Osteocyte (in vitro differentiated cells): Measurements from ENCODE around the gene EXOC4. TPM values are rescaled to one million over a fixed set of nuclear protein-coding genes. Genes with fewer than 3 reads are reported as not detected.

ENCODE experiments used
- DNase-seq: peaks from one replicate; pipeline ENCODE4 v3.0.0; 2021; ENCODE audit warnings: mixed read lengths; ENCODE audit not compliant: unreplicated experiment; ENCODE audit errors: extremely low spot score
- H3K27ac Mint-ChIP-seq: one replicate; pipeline ENCODE4 v1.8.0; 2021; ENCODE audit warnings: mild to moderate bottlenecking, mixed read lengths; ENCODE audit not compliant: unreplicated experiment
- H3K27me3 Mint-ChIP-seq: one replicate; pipeline ENCODE4 v1.8.0; 2021; ENCODE audit warnings: mixed read lengths; ENCODE audit not compliant: unreplicated experiment
- H3K36me3 Mint-ChIP-seq: one replicate; pipeline ENCODE4 v1.8.0; 2021; ENCODE audit warnings: mixed read lengths; ENCODE audit not compliant: unreplicated experiment
- H3K4me1 Mint-ChIP-seq: one replicate; pipeline ENCODE4 v1.8.0; 2021; ENCODE audit warnings: mixed read lengths; ENCODE audit not compliant: unreplicated experiment
- H3K4me3 Mint-ChIP-seq: one replicate; pipeline ENCODE4 v1.8.0; 2021; ENCODE audit warnings: mild to moderate bottlenecking, moderate library complexity, mixed read lengths; ENCODE audit not compliant: unreplicated experiment
- H3K9me3 Mint-ChIP-seq: one replicate; pipeline ENCODE4 v1.8.0; 2021; ENCODE audit warnings: mixed read lengths; ENCODE audit not compliant: unreplicated experiment
- total RNA-seq: library from RNA; stranded (reverse); gene quantifications from 2 replicates; pipeline ENCODE4 v1.2.1, GENCODE V29; 2021
- TF ChIP-seq, protein P1 (sequence below): fragments of 200-600 bp; sonication (generic); IDR thresholded peaks from 2 replicates; pipeline ENCODE4 v1.5.0; 2021; ENCODE audit warnings: antibody characterized with exemption, mild to moderate bottlenecking, moderate library complexity

The EXOC4 gene
- total RNA-seq, 1 donor from 2014 or later: 99.9 TPM

DNA sequence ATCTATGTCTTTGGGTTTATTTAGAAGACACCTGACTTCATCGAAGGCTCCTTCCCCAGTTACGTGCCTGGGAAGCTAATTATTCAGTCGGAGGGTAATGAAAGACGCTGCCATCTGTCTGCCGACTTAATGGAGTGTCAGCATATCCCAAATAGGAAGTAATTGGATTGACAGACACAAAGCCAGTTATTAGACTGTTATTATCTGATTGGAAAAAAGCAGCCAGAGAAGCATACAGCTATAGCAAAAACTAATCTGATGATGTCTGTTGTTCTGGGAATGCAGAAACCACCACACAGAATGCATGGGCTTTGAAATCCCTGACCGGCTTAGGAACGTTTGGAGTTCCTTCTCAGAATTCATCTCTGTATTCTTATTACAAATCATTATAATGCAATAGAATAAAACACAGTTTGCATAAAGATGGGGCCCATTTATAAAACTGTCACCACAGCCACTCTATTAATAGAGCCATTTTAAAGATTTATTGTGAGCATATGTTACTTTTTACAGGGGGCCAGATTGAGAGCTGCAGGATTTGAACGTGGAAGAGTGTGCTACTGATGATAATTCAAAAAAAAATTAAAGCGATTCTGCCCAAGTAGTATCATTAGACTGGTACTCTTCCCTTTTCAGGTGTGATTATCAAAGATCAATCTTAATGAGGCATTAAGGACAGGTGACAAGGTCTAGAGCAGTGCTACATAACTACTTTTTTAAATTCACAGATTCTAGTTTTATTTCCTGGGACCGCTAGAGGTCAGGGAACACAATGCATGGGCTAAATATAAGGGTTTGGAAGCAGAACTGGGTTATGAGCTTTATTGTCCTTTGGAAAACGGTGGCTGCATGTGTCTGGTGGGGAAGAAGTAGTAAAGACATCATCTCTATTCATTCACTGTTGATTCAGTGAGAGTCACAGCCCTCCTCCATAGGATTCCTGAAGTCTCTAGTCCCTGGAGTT, 544.2 kb downstream of the EXOC4 start:
- no peak for DNase-seq
- no peak overlapping the region for H3K4me3 Mint-ChIP-seq
- H3K9me3 Mint-ChIP-seq: no peaks in the 10 kb centered on the region
- no peak overlapping the region for H3K27ac Mint-ChIP-seq
- TF ChIP-seq, protein P1, sequence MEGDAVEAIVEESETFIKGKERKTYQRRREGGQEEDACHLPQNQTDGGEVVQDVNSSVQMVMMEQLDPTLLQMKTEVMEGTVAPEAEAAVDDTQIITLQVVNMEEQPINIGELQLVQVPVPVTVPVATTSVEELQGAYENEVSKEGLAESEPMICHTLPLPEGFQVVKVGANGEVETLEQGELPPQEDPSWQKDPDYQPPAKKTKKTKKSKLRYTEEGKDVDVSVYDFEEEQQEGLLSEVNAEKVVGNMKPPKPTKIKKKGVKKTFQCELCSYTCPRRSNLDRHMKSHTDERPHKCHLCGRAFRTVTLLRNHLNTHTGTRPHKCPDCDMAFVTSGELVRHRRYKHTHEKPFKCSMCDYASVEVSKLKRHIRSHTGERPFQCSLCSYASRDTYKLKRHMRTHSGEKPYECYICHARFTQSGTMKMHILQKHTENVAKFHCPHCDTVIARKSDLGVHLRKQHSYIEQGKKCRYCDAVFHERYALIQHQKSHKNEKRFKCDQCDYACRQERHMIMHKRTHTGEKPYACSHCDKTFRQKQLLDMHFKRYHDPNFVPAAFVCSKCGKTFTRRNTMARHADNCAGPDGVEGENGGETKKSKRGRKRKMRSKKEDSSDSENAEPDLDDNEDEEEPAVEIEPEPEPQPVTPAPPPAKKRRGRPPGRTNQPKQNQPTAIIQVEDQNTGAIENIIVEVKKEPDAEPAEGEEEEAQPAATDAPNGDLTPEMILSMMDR: no peak
- no peaks in the 10 kb centered on the region for H3K4me1 Mint-ChIP-seq
- H3K27me3 Mint-ChIP-seq: no peaks in the 10 kb centered on the region
- peaks cover 9% of the 10 kb centered on the region for H3K36me3 Mint-ChIP-seq

GRCh38 chr7:133797818-133798520, 545.1 kb downstream of the EXOC4 start:
- H3K27me3 Mint-ChIP-seq: no peaks in the 10 kb centered on the region
- no peak for DNase-seq
- TF ChIP-seq, protein P1: no peak
- H3K36me3 Mint-ChIP-seq: peaks cover 9% of the 10 kb centered on the region
- no peak overlapping the region for H3K27ac Mint-ChIP-seq
- H3K4me1 Mint-ChIP-seq: peaks cover under 1% of the 10 kb centered on the region
- H3K9me3 Mint-ChIP-seq: no peaks in the 10 kb centered on the region
- no peak overlapping the region for H3K4me3 Mint-ChIP-seq

DNA sequence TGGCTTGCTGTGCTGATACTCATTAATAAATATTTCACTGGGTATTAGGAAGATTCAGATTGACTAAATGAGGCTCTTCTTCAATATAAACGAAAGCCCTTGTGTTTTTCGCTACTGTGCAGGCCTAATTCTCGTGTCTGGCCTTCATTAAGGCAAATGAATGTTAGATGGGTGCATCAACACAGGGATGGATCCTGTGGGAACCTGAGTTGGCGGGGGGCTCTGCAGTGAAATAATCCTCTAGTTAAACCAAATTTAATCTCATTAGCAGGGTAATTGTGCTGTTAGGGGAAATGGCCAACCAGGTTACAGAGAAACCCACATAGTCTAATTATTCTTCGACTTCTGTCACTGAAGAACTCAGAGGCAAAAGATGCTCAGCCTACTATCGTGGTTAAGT, 548.5 kb downstream of the EXOC4 start:
- H3K9me3 Mint-ChIP-seq: no peaks in the 10 kb centered on the region
- H3K4me3 Mint-ChIP-seq: no peak overlapping the region
- DNase-seq: no peak
- TF ChIP-seq, protein P1: no peak
- H3K27ac Mint-ChIP-seq: no peak overlapping the region
- H3K36me3 Mint-ChIP-seq: peaks cover 4% of the 10 kb centered on the region
- H3K27me3 Mint-ChIP-seq: no peaks in the 10 kb centered on the region
- peaks cover 2% of the 10 kb centered on the region for H3K4me1 Mint-ChIP-seq

GRCh38 chr7:133804127-133804526, 551.2 kb downstream of the EXOC4 start:
- no peak for DNase-seq
- H3K9me3 Mint-ChIP-seq: no peaks in the 10 kb centered on the region
- TF ChIP-seq, protein P1: no peak
- no peaks in the 10 kb centered on the region for H3K36me3 Mint-ChIP-seq
- peaks cover 2% of the 10 kb centered on the region for H3K4me1 Mint-ChIP-seq
- no peaks in the 10 kb centered on the region for H3K27me3 Mint-ChIP-seq
- no peak overlapping the region for H3K27ac Mint-ChIP-seq
- H3K4me3 Mint-ChIP-seq: no peak overlapping the region

DNA sequence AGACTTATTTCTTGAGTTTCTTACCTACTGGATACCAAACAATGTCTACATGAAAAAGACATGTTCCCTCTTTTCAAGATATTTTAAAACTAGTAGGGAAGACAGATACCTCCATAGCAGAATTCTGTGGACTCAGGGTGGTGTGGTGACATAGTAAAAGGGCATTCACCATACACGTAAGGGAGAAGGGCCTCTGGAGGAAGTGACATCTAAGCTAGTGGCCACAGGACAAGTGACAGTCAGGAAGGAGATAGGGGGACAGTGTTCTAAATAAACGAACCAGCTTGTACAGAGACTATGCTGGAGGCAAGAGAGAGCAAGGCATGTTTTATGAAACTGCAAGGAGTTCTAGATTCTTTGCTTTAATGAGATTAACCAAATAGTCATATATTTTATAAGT, 552.5 kb downstream of the EXOC4 start:
- Mint-ChIP-seq H3K4me1 (peaks cover 2% of the 10 kb centered on the region), H3K36me3 (no peaks in the 10 kb centered on the region), H3K27ac (no peak overlapping the region), H3K27me3 (no peaks in the 10 kb centered on the region), H3K9me3 (no peaks in the 10 kb centered on the region), H3K4me3 (no peak overlapping the region)
- TF ChIP-seq, protein P1: no peak
- DNase-seq: no peak
